ENCODE data around the gene PDE4D.

The PDE4D gene

GRCh38 chr5:59287361-59287760 lies 606.2 kb downstream of the PDE4D start:
- DNase-seq (ENCODE audit: low read depth in 2 of 2): no peak

- DNase-seq (ENCODE audit: low read depth in 2 of 2): no peak
These were observed 607.0 kb downstream of the PDE4D start for GRCh38 chr5:59286510-59286909.

- no peak for DNase-seq (ENCODE audit: low read depth in 2 of 2)
These were observed 608.1 kb downstream of the PDE4D start for GRCh38 chr5:59285300-59286016.

- DNase-seq (ENCODE audit: low read depth in 2 of 2): no peak
These were observed 610.8 kb downstream of the PDE4D start for GRCh38 chr5:59282726-59283125.

- no peak for DNase-seq (ENCODE audit: low read depth in 2 of 2)
These were observed 613.5 kb downstream of the PDE4D start for GRCh38 chr5:59279979-59280378.

GRCh38 chr5:59276917-59277372 lies 616.6 kb downstream of the PDE4D start:
- DNase-seq (ENCODE audit: low read depth in 2 of 2): no peak

GRCh38 chr5:59276325-59276675 lies 617.2 kb downstream of the PDE4D start:
- no peak for DNase-seq (ENCODE audit: low read depth in 2 of 2)

- DNase-seq (ENCODE audit: low read depth in 2 of 2): no peak
These were observed 617.8 kb downstream of the PDE4D start for GRCh38 chr5:59275510-59276324.

GRCh38 chr5:59275170-59275509 lies 618.4 kb downstream of the PDE4D start:
- DNase-seq (ENCODE audit: low read depth in 2 of 2): no peak

GRCh38 chr5:59274106-59274636 lies 619.4 kb downstream of the PDE4D start:
- no peak for DNase-seq (ENCODE audit: low read depth in 2 of 2)

GRCh38 chr5:59272809-59273427 lies 620.6 kb downstream of the PDE4D start:
- DNase-seq (ENCODE audit: low read depth in 2 of 2): no peak

GRCh38 chr5:59268756-59269415 lies 624.6 kb downstream of the PDE4D start:
- no peak for DNase-seq (ENCODE audit: low read depth in 2 of 2)

GRCh38 chr5:59267033-59267432 lies 626.5 kb downstream of the PDE4D start:
- no peak for DNase-seq (ENCODE audit: low read depth in 2 of 2)

GRCh38 chr5:59266410-59266809 lies 627.1 kb downstream of the PDE4D start:
- DNase-seq (ENCODE audit: low read depth in 2 of 2): no peak

GRCh38 chr5:59264639-59265245 lies 628.8 kb downstream of the PDE4D start:
- no peak for DNase-seq (ENCODE audit: low read depth in 2 of 2)

GRCh38 chr5:59264013-59264412 lies 629.5 kb downstream of the PDE4D start:
- no peak for DNase-seq (ENCODE audit: low read depth in 2 of 2)

- no peak for DNase-seq (ENCODE audit: low read depth in 2 of 2)
These were observed 631.6 kb downstream of the PDE4D start for GRCh38 chr5:59261969-59262368.

- DNase-seq (ENCODE audit: low read depth in 2 of 2): no peak
These were observed 632.6 kb downstream of the PDE4D start for GRCh38 chr5:59260973-59261372.

GRCh38 chr5:59260200-59260599 lies 633.3 kb downstream of the PDE4D start:
- DNase-seq (ENCODE audit: low read depth in 2 of 2): no peak

GRCh38 chr5:59259237-59259636 lies 634.3 kb downstream of the PDE4D start:
- no peak for DNase-seq (ENCODE audit: low read depth in 2 of 2)
